Neuronal stem cell (in vitro differentiated cells): ENCODE measurements around the gene SUCLG2.

Source experiments
- DNase-seq: peaks from one replicate; pipeline ENCODE4 v3.0.0-alpha.2; 2013; ENCODE audit warnings: low spot score
- H2AFZ ChIP-seq: one replicate; pipeline ENCODE4 v1.6.1; 2013; ENCODE audit warnings: mild to moderate bottlenecking, low read length, inconsistent platforms
- H2AK5ac ChIP-seq: 2 replicates; pipeline ENCODE4 v1.6.1; 2013; ENCODE audit warnings: low read depth, mild to moderate bottlenecking, inconsistent platforms, low read length, moderate library complexity, mixed read lengths
- H2BK120ac ChIP-seq: 2 replicates; pipeline ENCODE4 v1.6.1; 2013; ENCODE audit warnings: low read depth, mild to moderate bottlenecking, inconsistent platforms, low read length, moderate library complexity, mixed read lengths
- H2BK12ac ChIP-seq: one replicate; pipeline ENCODE4 v1.6.1; 2013; ENCODE audit warnings: low read length, inconsistent platforms
- H2BK15ac ChIP-seq: 2 replicates; pipeline ENCODE4 v1.6.1; 2013; ENCODE audit warnings: mild to moderate bottlenecking, low read length, inconsistent platforms, mixed read lengths
- H2BK5ac ChIP-seq: one replicate; pipeline ENCODE4 v1.6.1; 2013; ENCODE audit warnings: inconsistent platforms, mild to moderate bottlenecking, low read length, moderate library complexity
- H3K14ac ChIP-seq: one replicate; pipeline ENCODE4 v1.6.1; 2013; ENCODE audit warnings: low read length, inconsistent platforms
- H3K18ac ChIP-seq: 2 replicates; pipeline ENCODE4 v1.6.1; 2013; ENCODE audit warnings: low read length, inconsistent platforms
- H3K23ac ChIP-seq: 2 replicates; pipeline ENCODE4 v1.6.1; 2013; ENCODE audit warnings: low read depth, mild to moderate bottlenecking, mixed read lengths, low read length, inconsistent platforms; ENCODE audit not compliant: poor library complexity
- H3K27ac ChIP-seq: replicated peaks from 3 replicates; pipeline ENCODE4 v1.5.1; 2013; ENCODE audit warnings: low read length, inconsistent platforms
- H3K27me3 ChIP-seq, 3 experiments: 2 replicates each; pipeline ENCODE4 v1.6.1; 2013; ENCODE audit warnings: low read length in 3 of 3, mild to moderate bottlenecking in 2 of 3, inconsistent platforms in 1 of 3, low read depth in 1 of 3, mixed read lengths in 1 of 3, moderate library complexity in 1 of 3; ENCODE audit not compliant: control insufficient read depth in 3 of 3, insufficient read depth in 3 of 3
- H3K36me3 ChIP-seq, 2 donors: replicated peaks in 1 of 2; 2 replicates each; pipeline ENCODE4 v1.6.1; 2013; ENCODE audit warnings: low read length in 2 of 2; ENCODE audit not compliant: control insufficient read depth in 2 of 2, insufficient read depth in 2 of 2
- H3K4ac ChIP-seq: 2 replicates; pipeline ENCODE4 v1.6.1; 2013; ENCODE audit warnings: inconsistent platforms, mild to moderate bottlenecking, low read length, moderate library complexity
- H3K4me1 ChIP-seq, 2 donors: 1 replicate in 1 of 2; 2 replicates in 1 of 2; pipeline ENCODE4 v1.6.1; 2013; ENCODE audit warnings: low read length in 2 of 2, low read depth in 1 of 2; ENCODE audit not compliant: control insufficient read depth in 2 of 2, insufficient read depth in 1 of 2
- H3K4me2 ChIP-seq: one replicate; pipeline ENCODE4 v1.6.1; 2013; ENCODE audit warnings: mild to moderate bottlenecking, low read length, inconsistent platforms; ENCODE audit not compliant: insufficient read depth, poor library complexity, severe bottlenecking
- H3K4me3 ChIP-seq, 2 donors: 2 replicates each; pipeline ENCODE4 v1.5.1; 2013; ENCODE audit warnings: low read length in 2 of 2, mild to moderate bottlenecking in 2 of 2, inconsistent platforms in 1 of 2, moderate library complexity in 1 of 2
- H3K79me1 ChIP-seq: one replicate; pipeline ENCODE4 v1.6.1; 2013; ENCODE audit warnings: low read depth, mild to moderate bottlenecking, inconsistent platforms, low read length, moderate library complexity
- H3K9ac ChIP-seq: one replicate; pipeline ENCODE4 v1.6.1; 2013; ENCODE audit warnings: mild to moderate bottlenecking, low read depth, low read length, inconsistent platforms; ENCODE audit not compliant: poor library complexity
- H3K9me3 ChIP-seq, 2 donors: replicated peaks in 1 of 2; 2 replicates each; pipeline versions ENCODE3 to v1.6.1; 2013; ENCODE audit warnings: low read length in 2 of 2, mild to moderate bottlenecking in 2 of 2, inconsistent platforms in 1 of 2, low read depth in 1 of 2, mixed read lengths in 1 of 2, moderate library complexity in 1 of 2; ENCODE audit not compliant: control insufficient read depth in 2 of 2, insufficient read depth in 1 of 2
- H4K8ac ChIP-seq: one replicate; pipeline ENCODE4 v1.6.1; 2013; ENCODE audit warnings: low read depth, mild to moderate bottlenecking, inconsistent platforms, low read length, moderate library complexity
- H4K91ac ChIP-seq: one replicate; pipeline ENCODE4 v1.6.1; 2013; ENCODE audit warnings: low read length, low read depth, mild to moderate bottlenecking, inconsistent platforms; ENCODE audit not compliant: poor library complexity
- WGBS, 2 donors: extraction: QIAGEN DNeasy Blood & Tissue Kit; methylation state at CpG; one replicate each; pipeline ENCODE4 v1.1.7; 2013; ENCODE audit warnings: missing lambda C conversion rate in 2 of 2, mixed read lengths in 1 of 2; ENCODE audit not compliant: insufficient read length in 2 of 2, insufficient replicate concordance in 1 of 2; ENCODE audit errors: extremely low coverage in 2 of 2; 5-methylcytosine and 5-hydroxymethylcytosine counted together

SUCLG2 gene

DNA sequence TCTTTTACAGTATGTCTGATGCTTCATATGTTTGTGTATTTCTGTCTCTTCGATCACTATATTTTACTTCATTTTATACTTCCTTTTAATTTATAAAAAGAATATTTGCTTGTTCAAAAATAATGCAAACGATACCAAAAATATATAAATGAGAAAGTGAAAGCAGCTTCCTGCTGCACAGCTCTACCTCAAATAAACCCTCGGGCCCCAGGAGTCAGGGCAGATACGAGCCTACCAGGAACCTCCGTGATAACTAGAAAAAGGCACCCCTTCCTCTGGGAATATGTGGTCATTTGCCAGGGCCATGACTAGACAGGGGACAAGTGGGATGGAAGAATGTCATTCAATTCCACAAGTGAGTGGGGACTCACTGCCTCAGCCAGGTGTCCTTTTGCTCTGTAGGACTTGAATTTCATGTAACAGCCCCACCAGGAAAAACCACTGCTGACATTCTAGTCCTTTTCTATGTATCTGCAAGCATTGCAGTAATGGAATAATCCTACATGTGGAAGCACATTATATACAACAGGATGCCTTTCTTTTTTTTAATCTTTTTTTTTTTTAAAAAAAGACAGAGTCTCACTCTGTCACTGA lies 133.3 kb downstream of the SUCLG2 start:
- no CpG with 5 or more reads among the region's 5 CpGs for WGBS, 2 donors
- H3K36me3 ChIP-seq: peaks cover 0 to 26% of the 10 kb centered on the region in 2 donors
- DNase-seq: no peak
- no peak overlapping the region for H3K23ac ChIP-seq
- H3K27ac ChIP-seq: no peak overlapping the region
- no peaks in the 10 kb centered on the region for H3K79me1 ChIP-seq
- H2BK5ac ChIP-seq: no peak overlapping the region
- H2AK5ac ChIP-seq: no peak overlapping the region
- H3K4me1 ChIP-seq: no peaks in the 10 kb centered on the region
- H3K4ac ChIP-seq: no peak overlapping the region
- H3K4me2 ChIP-seq: no peak overlapping the region
- H3K4me3 ChIP-seq: no peak overlapping the region
- no peak overlapping the region for H4K91ac ChIP-seq
- H2AFZ ChIP-seq: no peak overlapping the region
- peaks cover 0 to 6% of the 10 kb centered on the region in 2 donors for H3K9me3 ChIP-seq
- H2BK120ac ChIP-seq: no peak overlapping the region
- H3K27me3 ChIP-seq: no peaks in the 10 kb centered on the region
- no peak overlapping the region for H3K14ac ChIP-seq
- no peak overlapping the region for H4K8ac ChIP-seq
- H2BK15ac ChIP-seq: no peak overlapping the region
- no peak overlapping the region for H2BK12ac ChIP-seq
- no peak overlapping the region for H3K9ac ChIP-seq
- no peak overlapping the region for H3K18ac ChIP-seq

DNA sequence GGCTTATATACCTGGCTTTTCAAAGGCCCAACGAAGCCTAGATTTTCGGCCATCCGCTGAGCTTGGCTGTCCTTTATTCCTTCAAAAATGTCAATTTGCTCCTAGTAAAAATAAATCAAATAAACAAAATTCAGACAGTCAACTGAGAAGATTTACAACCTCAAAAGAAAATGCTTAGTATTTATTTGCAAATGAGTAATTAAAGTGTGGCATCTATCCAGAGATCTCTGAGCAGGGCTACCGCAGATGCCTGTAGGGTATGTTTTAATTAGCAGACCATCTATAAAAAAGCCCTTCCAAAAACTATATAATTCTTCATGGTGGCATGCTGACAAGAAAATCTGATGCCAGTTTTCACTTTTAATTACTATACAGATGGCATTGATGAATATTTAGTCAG lies 136.2 kb downstream of the SUCLG2 start:
- no peak overlapping the region for H4K91ac ChIP-seq
- no peak overlapping the region for H3K18ac ChIP-seq
- peaks cover 1 to 6% of the 10 kb centered on the region in 2 donors for H3K9me3 ChIP-seq
- no peak overlapping the region for H2BK15ac ChIP-seq
- no peak overlapping the region for H4K8ac ChIP-seq
- no peak overlapping the region for H2BK120ac ChIP-seq
- WGBS, 2 donors: no CpG with 5 or more reads among the region's 4 CpGs
- no peak overlapping the region for H2BK5ac ChIP-seq
- no peak overlapping the region for H2BK12ac ChIP-seq
- no peak overlapping the region for H3K23ac ChIP-seq
- no peak overlapping the region for H3K27ac ChIP-seq
- DNase-seq: no peak
- H2AK5ac ChIP-seq: no peak overlapping the region
- no peak overlapping the region for H2AFZ ChIP-seq
- H3K4ac ChIP-seq: no peak overlapping the region
- peaks cover 3 to 6% of the 10 kb centered on the region in 2 donors for H3K4me1 ChIP-seq
- no peak overlapping the region for H3K4me3 ChIP-seq
- no peak overlapping the region for H3K9ac ChIP-seq
- peaks cover 2 to 34% of the 10 kb centered on the region in 2 donors for H3K36me3 ChIP-seq
- no peak overlapping the region for H3K4me2 ChIP-seq
- H3K27me3 ChIP-seq: no peaks in the 10 kb centered on the region
- H3K79me1 ChIP-seq: peaks cover 4% of the 10 kb centered on the region
- H3K14ac ChIP-seq: no peak overlapping the region

DNA sequence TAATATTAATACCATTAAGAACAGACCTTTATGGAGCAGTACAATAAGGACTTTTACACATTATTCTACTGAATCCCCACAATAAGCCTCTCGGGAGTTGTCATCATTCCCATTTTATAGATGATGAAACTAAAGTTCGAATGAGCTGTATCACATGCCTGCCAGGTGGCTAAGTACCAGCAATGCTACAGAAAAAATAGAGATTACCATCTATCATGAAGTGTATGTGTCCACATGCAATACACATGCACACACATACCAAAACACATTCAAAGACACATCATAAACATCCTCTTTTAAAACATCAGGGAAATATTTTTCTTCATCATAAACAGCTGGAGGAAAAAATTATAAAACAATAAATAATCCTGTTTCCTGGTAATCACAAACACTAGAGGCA lies 136.6 kb downstream of the SUCLG2 start:
- Histone ChIP-seq H3K27ac (no peak overlapping the region), H2BK5ac (no peak overlapping the region), H3K27me3 (no peaks in the 10 kb centered on the region)

DNA sequence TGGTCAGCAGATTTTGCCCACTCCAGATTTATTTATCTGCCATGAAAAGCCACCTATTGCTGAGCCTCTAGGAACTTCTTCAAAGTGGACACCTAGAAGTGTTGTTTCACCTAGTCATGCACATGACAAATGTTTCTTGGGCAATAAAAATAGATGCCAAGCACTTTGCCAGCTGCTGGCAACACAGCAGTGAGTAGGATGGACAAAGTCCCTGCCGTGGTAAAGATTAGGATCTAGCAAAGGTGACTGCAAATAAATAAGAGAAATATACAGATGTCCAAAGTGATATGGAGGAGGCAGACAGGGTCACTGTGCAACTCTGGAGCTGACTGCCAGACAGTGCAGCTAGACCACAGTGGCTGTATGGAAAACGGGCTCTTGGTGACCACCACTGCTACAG lies 137.9 kb downstream of the SUCLG2 start:
- Histone ChIP-seq H2AFZ (no peak overlapping the region), H3K14ac (no peak overlapping the region), H3K18ac (no peak overlapping the region), H3K4me2 (no peak overlapping the region), H2BK15ac (no peak overlapping the region), H4K8ac (no peak overlapping the region), H3K4ac (no peak overlapping the region), H2AK5ac (no peak overlapping the region), H4K91ac (no peak overlapping the region), H2BK12ac (no peak overlapping the region), H3K79me1 (peaks cover 4% of the 10 kb centered on the region), H2BK120ac (no peak overlapping the region), H3K9me3 (peaks cover 0 to 1% of the 10 kb centered on the region in 2 donors), H3K36me3 (peaks cover 2 to 34% of the 10 kb centered on the region in 2 donors), H2BK5ac (no peak overlapping the region), H3K4me3 (no peak overlapping the region), H3K27ac (no peak overlapping the region), H3K9ac (no peak overlapping the region), H3K23ac (no peak overlapping the region), H3K27me3 (no peaks in the 10 kb centered on the region), H3K4me1 (peaks cover 3 to 6% of the 10 kb centered on the region in 2 donors)
- WGBS, 2 donors: no CpG with 5 or more reads among the region's 2 CpGs
- no peak for DNase-seq

More for the DNA sequence above, 136.6 kb downstream of the SUCLG2 start:
- Histone ChIP-seq H2BK12ac (no peak overlapping the region), H3K9ac (no peak overlapping the region), H3K4me2 (no peak overlapping the region), H2AK5ac (no peak overlapping the region), H3K4ac (no peak overlapping the region), H3K18ac (no peak overlapping the region), H3K79me1 (peaks cover 4% of the 10 kb centered on the region), H3K4me1 (peaks cover 3 to 6% of the 10 kb centered on the region in 2 donors), H4K8ac (no peak overlapping the region), H2BK15ac (no peak overlapping the region), H3K4me3 (no peak overlapping the region), H2AFZ (no peak overlapping the region), H2BK120ac (no peak overlapping the region), H3K36me3 (peaks cover 2 to 34% of the 10 kb centered on the region in 2 donors), H4K91ac (no peak overlapping the region), H3K23ac (no peak overlapping the region), H3K14ac (no peak overlapping the region), H3K9me3 (peaks cover 1 to 6% of the 10 kb centered on the region in 2 donors)
- no peak for DNase-seq
- no CpG with 5 or more reads among the region's 2 CpGs for WGBS, 2 donors
